Thoracic aorta (tissue), 2 donors: ENCODE measurements around the gene SSC5D. TPM values are rescaled to one million over a fixed set of nuclear protein-coding genes. Genes with fewer than 3 reads are reported as not detected.

Experiments used
- ATAC-seq: fragments of 150-250 bp; one replicate; pipeline ENCODE4 v1.8.0; 2017; ENCODE audit warnings: low read depth; ENCODE audit not compliant: insufficient number of reproducible peaks, low FRiP score
- DNase-seq: peaks from one replicate; pipeline ENCODE4 v3.0.0-alpha.2; 2020; ENCODE audit warnings: low spot score
- H3K27ac ChIP-seq, 2 donors: fragments of 200-600 bp; sonication (generic); 1 replicate in 1 of 2; 2 replicates in 1 of 2; pipeline ENCODE4 v1.5.1; 2016; ENCODE audit warnings: mild to moderate bottlenecking in 2 of 2, moderate library complexity in 2 of 2
- H3K27me3 ChIP-seq: fragments of 200-600 bp; sonication (generic); replicated peaks from 2 replicates; pipeline ENCODE4 v1.6.0; 2016; ENCODE audit warnings: mild to moderate bottlenecking; ENCODE audit not compliant: insufficient read depth
- H3K36me3 ChIP-seq: fragments of 200-600 bp; sonication (generic); one replicate; pipeline ENCODE4 v1.5.1; 2016
- H3K4me1 ChIP-seq, 2 donors: fragments of 200-600 bp; sonication (generic); 1 replicate in 1 of 2; 2 replicates in 1 of 2; pipeline versions ENCODE4 v1.5.1 to v1.6.0; 2016; ENCODE audit warnings: low read depth in 2 of 2, mild to moderate bottlenecking in 1 of 2; ENCODE audit not compliant: control insufficient read depth in 1 of 2
- H3K4me3 ChIP-seq: fragments of 200-600 bp; sonication (generic); 2 replicates; pipeline ENCODE4 v1.5.1; 2016; ENCODE audit warnings: mild to moderate bottlenecking
- H3K9me3 ChIP-seq: fragments of 200-600 bp; sonication (generic); 2 replicates; pipeline ENCODE4 v1.5.1; 2016
- total RNA-seq, 2 donors: library from RNA; depleted of rRNA; stranded (reverse); fragments of >200 nt; gene quantifications; one replicate each; pipeline versions ENCODE4 v1.1.0 to v1.2.3, GENCODE V29; 2016
- TF ChIP-seq, protein P1 (sequence below): fragments of 200-600 bp; sonication (generic); IDR thresholded peaks from one replicate; pipeline ENCODE4 v1.5.1; 2019; ENCODE audit warnings: antibody characterized with exemption

SSC5D gene
- total RNA-seq, 2 donors from 2014 or later: 4.3 to 58.3 TPM

DNA sequence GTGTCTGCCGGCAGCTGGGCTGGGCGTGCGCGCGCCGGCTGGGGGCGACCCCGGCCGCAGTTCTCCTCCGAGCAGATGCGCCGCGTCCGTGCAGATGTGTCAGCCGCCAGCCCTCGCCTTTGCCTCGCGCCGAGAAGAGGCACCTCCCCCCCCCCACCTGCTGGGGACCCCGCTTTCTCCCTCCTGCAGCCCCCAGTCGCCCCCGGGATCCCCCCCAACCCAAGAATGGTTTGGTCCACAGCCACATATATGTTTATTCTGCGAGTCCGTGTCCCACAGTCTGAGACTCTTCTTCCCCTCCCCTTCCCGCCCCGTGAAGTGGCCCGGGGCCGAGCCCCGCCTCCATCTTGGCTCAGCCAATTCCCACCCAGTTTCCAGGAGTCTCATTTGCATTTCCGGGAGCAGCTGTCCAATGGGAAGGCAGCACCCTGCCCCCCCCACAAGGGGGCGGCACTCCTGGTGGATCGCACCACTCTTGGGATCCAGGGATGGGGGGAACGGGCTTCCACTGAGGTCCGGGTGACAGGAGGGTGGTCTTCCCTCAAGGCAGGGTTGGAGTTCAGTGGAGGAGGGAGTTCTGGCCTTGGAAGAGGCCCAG, 35.4 kb upstream of the SSC5D start:
- no peak overlapping the region for H3K4me3 ChIP-seq
- ATAC-seq (no peak), DNase-seq (no peak)
- TF ChIP-seq, protein P1, sequence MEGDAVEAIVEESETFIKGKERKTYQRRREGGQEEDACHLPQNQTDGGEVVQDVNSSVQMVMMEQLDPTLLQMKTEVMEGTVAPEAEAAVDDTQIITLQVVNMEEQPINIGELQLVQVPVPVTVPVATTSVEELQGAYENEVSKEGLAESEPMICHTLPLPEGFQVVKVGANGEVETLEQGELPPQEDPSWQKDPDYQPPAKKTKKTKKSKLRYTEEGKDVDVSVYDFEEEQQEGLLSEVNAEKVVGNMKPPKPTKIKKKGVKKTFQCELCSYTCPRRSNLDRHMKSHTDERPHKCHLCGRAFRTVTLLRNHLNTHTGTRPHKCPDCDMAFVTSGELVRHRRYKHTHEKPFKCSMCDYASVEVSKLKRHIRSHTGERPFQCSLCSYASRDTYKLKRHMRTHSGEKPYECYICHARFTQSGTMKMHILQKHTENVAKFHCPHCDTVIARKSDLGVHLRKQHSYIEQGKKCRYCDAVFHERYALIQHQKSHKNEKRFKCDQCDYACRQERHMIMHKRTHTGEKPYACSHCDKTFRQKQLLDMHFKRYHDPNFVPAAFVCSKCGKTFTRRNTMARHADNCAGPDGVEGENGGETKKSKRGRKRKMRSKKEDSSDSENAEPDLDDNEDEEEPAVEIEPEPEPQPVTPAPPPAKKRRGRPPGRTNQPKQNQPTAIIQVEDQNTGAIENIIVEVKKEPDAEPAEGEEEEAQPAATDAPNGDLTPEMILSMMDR: no peak
- no peaks in the 10 kb centered on the region for H3K27me3 ChIP-seq
- peaks cover 10 to 19% of the 10 kb centered on the region in 2 donors for H3K4me1 ChIP-seq
- H3K36me3 ChIP-seq: no peaks in the 10 kb centered on the region
- H3K9me3 ChIP-seq: no peaks in the 10 kb centered on the region
- no peak overlapping the region for H3K27ac ChIP-seq

DNA sequence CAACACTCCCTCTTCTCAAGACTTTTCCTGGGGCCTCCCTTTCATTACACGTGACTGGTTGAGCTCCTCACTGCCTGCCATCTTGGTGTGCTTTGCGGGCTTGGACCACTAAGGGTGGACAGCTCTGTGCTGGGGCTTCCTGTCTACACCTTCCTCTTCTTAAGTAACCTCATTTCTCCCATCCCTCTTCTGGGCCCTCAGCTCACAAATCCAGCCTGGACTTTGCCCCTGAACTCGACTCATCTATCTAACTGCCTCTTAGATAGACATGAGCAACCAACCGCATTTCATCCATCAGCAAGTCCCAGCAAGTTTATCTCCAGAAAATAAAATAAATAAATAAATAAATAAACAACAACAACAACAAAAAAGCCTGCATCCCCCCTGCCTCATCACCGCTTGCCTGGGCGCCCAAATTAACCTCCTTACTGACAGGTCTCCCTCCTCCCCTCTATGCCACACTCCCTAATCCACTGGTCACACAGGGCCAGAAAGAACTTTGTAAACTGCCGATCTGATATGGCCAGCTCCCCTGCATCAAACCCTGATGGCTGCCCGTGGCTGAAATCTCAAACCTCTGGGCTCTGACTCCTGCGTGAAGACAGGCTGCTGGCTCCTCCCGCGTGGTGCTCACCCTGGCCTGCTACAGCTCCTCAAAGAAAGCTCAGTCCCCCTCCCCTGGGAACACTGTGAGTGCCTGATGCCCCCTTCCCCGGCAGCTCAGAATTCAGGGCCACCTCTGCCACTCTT, 34.5 kb upstream of the SSC5D start:
- no peak for DNase-seq
- peaks cover 10 to 19% of the 10 kb centered on the region in 2 donors for H3K4me1 ChIP-seq
- TF ChIP-seq, protein P1: no peak
- no peak for ATAC-seq
- H3K4me3 ChIP-seq: no peak overlapping the region
- no peaks in the 10 kb centered on the region for H3K27me3 ChIP-seq
- no peak overlapping the region for H3K27ac ChIP-seq
- no peaks in the 10 kb centered on the region for H3K36me3 ChIP-seq
- H3K9me3 ChIP-seq: no peaks in the 10 kb centered on the region

DNA sequence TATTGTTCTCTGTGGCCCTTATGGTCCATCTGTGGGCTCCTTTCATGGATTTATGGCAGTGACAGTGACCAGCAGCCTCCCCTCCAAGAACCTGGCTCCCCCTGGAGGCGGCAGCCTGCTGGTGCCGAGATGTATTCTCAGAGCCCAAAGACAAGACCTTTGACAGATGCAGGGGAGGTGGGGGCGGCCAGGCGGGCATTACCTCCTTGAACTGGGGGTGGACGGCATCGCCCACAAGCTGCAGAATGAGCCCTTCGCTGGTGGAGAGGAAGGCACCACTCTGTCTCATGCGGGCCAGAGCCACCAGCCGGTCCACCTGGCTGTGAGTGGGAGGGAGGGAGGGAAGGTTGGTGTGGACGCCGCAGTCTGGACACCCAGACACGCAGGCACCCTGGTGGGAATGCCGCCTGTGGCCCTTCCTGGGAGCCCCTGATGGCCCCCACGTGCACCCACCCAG, 33.4 kb upstream of the SSC5D start:
- DNase-seq (no peak), ATAC-seq (no peak)
- no peak overlapping the region for H3K4me3 ChIP-seq
- no peak overlapping the region for H3K27ac ChIP-seq
- H3K27me3 ChIP-seq: no peaks in the 10 kb centered on the region
- peaks cover 10 to 23% of the 10 kb centered on the region in 2 donors for H3K4me1 ChIP-seq
- no peaks in the 10 kb centered on the region for H3K36me3 ChIP-seq
- H3K9me3 ChIP-seq: no peaks in the 10 kb centered on the region
- TF ChIP-seq, protein P1: no peak

DNA sequence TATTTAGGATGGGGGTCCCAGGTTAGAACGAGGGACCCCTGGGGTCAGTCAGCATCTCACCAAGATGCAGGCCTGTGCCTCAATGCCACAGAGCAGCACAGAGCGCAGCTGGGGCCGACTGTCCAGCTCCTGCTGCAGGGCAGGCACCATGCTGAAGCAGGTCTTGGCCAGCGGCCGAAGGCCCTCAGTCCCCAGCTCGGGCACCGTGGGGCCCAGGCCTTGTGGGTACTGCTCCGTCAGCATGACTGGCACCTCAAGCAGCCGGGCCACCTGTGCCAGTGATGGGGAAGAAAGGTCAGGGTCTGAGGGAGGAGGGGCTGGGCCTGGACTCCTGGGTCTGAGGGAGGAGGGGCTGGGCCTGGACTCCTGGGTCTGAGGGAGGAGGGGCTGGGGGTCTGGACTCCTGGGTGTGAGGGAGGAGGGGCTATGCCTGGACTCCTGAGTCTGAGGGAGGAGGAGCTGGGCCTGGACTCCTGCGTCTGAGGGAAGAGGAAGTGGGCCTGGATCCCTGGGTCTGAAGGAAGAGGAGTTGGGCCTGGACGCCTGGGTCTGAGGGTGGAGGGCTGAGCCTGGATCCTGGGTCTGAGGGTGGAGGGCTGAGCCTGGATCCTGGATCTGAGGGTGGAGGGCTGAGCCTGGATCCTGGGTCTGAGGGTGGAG, 32.5 kb upstream of the SSC5D start:
- ATAC-seq: no peak
- H3K4me1 ChIP-seq: peaks cover 13 to 32% of the 10 kb centered on the region in 2 donors
- TF ChIP-seq, protein P1: no peak

DNA sequence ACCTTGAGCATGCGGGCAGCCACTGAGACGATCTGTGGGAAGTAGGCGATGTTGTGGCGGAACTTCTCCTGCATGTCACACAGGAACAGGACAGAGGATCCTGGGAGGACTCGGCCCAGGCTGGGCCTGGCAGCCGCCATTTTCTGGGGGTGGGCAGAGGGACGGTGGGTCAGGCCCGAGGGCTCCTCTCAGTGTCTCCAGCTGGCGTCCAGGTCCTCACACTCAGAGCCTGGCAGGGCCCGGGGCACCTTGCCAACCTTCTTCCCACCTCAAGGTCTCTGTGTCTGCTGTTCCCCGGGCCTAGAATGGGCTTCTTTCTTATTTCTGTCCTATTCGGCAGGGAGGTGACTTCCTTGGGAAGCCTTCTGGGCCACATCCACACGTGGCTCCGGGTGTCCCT, 31.9 kb upstream of the SSC5D start:
- H3K36me3 ChIP-seq: no peaks in the 10 kb centered on the region
- no peaks in the 10 kb centered on the region for H3K27me3 ChIP-seq
- no peak overlapping the region for H3K27ac ChIP-seq
- ATAC-seq (no peak), DNase-seq (no peak)
- TF ChIP-seq, protein P1: no peak
- H3K4me1 ChIP-seq: peaks cover 14 to 32% of the 10 kb centered on the region in 2 donors
- H3K4me3 ChIP-seq: no peak overlapping the region
- no peaks in the 10 kb centered on the region for H3K9me3 ChIP-seq

More for the DNA sequence above, 32.5 kb upstream of the SSC5D start:
- no peak overlapping the region for H3K4me3 ChIP-seq
- no peaks in the 10 kb centered on the region for H3K9me3 ChIP-seq
- H3K27ac ChIP-seq: no peak overlapping the region
- H3K36me3 ChIP-seq: no peaks in the 10 kb centered on the region
- H3K27me3 ChIP-seq: no peaks in the 10 kb centered on the region
- DNase-seq: no peak
